T-helper 1 cell (primary cell): ENCODE measurements around the gene LIM2.
"Not testable (repeated sequence)": the region's sequence is repeated elsewhere in the genome, so short reads cannot be mapped to it uniquely, and the experiment has no call there.

Experiments used
- DNase-seq, 5 donors: peaks; one replicate each; pipeline ENCODE4 v3.0.0-alpha.2; 2012 to 2020
- total RNA-seq, 4 donors: gene quantifications; one replicate each; lab custom pipeline; 2026; lab: John Stamatoyannopoulos, UW

Gene LIM2
- total RNA-seq: 0 reads per million in 4 donors

- no peak for DNase-seq
Observed at GRCh38 chr19:51387924-51388389, at the start of gene LIM2. Gene LIM2 (minus strand): TSS chr19:51387974. CDS start chr19:51387443, 531 bp downstream.

DNA sequence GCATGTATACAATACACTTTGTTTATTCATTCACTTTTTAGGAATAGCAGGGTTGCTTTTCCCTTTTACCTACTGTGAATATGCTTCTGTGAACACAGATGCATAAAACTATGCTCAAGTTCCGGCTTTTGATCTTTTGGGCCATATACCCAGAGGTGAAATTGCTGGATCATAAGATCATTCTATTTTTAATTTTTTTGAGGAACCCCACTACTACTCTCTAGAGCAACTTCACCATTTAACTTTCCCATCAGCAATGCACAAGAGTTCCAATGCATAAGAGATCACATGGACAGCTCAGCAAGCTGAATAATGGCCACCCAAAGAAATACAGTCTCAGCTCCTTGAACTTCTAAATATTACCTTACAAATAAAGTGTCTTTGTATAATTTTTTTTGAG, 46.7 kb upstream of the LIM2 start:
- no peak for DNase-seq

GRCh38 chr19:51433043-51433442, 45.3 kb upstream of the LIM2 start:
- no peak for DNase-seq

DNA sequence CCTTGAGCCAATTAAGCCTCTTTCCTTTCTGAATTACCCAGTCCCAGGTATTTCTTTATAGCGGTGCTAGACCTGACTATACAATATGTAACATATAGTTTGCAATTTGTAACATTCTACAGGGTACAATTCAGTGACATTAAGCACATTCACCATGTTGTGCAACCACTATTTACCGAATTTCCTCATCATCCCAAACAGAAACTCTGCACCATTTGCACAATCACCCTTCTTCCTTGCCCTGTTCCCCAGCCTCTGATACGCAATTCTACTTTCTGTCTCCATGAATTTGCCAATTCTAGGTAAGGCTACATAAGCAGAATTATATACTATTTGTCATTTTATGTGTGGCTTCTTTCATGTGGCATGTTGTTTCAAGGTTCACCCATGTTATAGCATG, 43.4 kb upstream of the LIM2 start:
- DNase-seq: no peak

DNA sequence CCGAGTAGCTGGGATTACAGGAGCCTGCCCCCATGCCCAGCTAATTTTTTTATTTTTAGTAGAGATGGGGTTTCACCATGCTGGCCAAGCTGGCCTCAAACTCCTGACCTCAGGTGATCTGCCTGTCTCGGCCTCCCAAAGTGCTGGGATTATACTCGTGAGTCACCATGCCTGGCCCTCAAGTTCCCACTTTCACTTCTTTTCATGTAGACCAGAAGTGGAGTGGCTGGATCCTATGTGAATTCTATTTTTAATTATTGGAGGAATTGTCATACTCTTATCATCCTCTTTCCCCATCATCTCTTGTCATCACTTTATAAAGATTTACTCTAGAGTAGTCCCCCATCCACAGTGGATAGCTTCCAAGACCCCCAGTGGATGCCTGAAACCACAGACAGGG, 42.4 kb upstream of the LIM2 start:
- DNase-seq: no peak

DNA sequence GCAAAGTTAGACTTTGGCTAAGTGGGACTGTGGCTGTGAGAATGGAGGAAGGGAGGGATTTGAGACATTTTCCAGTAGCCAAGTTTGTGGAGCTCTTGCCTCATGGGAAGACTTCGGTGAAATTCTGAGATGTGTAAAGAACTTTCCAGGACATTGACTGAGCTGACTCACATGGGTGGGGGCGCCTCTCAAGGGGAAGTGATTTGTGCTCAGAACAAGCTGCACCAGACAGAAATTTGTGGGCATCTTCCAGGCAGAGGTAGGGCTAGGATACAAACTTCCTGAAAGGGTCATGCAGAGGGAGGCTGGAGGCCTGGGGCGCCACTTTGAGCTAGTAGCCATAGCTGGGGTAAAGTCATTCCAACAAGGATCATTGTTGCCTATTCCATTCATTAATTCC, 39.4 kb upstream of the LIM2 start:
- DNase-seq: no peak

GRCh38 chr19:51422053-51422448, 34.3 kb upstream of the LIM2 start:
- peak; percentile 59 to 77 (median 70) for DNase-seq

- DNase-seq: no peak
Observed at GRCh38 chr19:51421229-51422052, 33.7 kb upstream of the LIM2 start.

DNA sequence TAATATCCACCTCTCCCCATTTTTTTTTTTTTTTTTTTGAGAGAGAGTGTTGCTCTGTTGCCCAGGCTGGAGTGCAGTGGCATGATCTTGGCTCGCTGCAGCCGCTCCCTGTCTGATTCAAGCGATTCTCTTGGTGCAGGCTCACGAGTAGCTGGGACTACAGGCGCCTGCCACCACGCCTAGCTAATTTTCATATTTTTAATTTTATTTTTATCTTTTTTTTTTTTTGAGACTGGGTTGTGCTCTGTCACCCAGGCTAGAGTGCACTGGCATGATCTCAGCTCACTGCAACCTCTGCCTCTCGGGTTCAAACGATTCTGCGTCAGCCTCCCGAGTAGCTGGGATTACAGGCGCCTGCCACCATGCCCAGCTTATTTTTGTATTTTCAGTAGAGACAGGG, 32.7 kb upstream of the LIM2 start:
- not testable (repeated sequence) for DNase-seq

DNA sequence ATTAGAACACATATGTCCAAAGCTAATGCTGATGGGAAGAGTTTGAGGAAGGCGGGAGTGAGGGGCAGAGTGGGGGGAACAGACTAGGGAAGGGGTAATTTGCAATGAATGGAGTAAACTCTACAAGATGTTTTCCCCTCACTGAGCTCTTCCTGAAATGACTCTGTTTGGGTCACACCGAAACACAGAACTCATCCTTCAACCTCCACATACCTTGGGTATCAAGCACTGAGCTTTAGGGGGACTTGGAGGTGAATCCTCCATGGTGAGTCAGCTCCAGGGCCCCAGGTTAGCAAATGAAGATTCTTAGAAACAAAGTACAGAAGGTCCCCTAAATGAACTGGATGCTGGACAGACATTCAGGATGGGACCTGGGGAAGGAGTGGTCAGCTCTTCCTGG, 30.9 kb upstream of the LIM2 start:
- no peak for DNase-seq

DNA sequence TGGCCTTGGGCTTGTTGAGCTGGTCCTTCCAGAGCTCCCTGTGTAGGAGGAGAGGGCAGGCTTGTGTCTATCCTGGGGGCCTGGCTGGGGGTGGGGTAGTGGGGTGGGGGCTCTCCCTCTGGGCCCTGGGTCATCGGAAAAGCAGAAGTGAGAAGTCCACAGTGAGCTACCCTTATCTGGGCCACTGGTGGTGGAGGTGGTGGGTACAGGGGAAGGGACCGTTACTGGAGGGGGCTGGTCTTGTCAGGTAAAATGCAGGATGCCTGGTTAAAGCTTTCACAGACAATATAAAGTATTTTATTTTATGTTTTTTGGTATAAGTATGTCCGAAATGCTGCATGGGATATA, 30.0 kb upstream of the LIM2 start:
- DNase-seq: no peak

GRCh38 chr19:51417107-51417809, 29.5 kb upstream of the LIM2 start, which contains the start of gene SIGLEC10:
Gene SIGLEC10 (minus strand): TSS chr19:51417642. CDS start chr19:51417581, 61 bp downstream.
- no peak for DNase-seq

GRCh38 chr19:51416422-51416821, 28.6 kb upstream of the LIM2 start:
- not testable (repeated sequence) for DNase-seq

DNA sequence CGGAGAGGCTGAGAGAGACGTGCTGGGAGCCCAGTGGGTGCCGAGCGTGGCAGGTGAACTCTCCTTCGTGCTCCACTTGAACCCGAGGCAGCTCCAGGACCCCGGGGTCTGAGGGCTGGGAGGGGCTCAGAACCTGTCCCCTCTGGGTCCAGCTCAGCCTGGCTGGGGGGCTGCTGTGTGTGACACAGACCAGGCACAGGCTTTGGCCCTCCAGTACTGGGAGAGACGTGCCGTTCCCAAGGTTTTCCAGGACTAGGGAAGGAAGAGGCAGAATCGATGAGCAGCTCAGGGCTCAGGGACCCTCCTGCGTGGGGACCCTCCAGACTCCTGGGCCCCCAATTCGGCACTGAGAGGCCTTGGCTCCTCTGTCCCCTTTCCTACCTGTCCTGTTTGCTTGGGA, 27.4 kb upstream of the LIM2 start:
- no peak for DNase-seq

- DNase-seq: no peak
Observed at GRCh38 chr19:51410950-51411748, 23.4 kb upstream of the LIM2 start.

DNA sequence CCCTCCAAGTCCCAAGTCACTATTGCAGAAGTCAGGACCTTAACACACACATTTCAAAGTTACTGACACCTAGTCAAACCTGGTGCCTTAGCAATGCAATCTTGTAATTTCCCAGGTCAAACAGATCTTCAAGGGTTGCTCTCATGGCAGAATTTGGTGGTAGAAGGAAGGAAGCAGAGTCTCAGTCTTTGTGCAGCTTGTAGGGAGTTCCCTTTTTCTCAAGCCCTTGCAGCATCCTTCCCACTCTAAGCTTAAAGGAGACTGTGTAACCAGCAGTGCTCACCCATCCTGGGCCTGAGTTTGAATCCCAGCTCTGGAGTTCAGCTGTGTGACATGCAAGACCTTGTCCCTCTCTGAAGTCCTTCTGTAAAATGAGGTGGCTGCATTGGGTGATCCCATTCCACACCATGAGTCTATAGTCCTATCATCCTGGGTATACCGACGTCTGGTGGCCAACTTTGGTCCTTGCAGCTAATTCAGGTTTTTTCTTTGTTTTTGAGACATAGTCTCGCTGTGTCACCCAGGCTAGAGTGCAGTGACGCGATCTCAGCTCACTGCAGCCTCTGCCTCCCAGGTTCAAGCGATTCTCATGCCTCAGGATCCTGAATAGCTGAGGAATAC, 19.8 kb upstream of the LIM2 start:
- peak in 1 of 5 donors; percentile 27 for DNase-seq

- DNase-seq: no peak
Observed at GRCh38 chr19:51402117-51402516, 14.3 kb upstream of the LIM2 start.

GRCh38 chr19:51399936-51400335, 12.2 kb upstream of the LIM2 start:
- DNase-seq: not testable (repeated sequence)

DNA sequence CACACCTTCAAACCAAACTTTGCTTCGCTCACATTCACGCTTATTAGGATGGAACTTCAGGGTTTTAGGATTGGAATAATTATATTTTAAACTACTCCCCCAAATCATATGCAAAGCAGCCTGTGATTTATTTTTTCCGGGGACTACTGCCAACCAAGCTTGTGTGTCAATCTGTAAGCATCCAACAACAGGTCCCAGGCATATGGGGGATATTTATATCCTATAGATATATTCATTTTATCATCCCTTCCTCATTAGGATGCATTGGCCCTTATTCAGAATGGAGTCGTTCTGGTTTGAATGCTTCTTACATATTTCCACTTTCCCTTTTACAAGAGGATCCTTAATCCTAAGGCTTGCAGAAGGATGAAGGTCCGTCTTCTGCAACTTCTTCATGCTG, 11.5 kb upstream of the LIM2 start:
- DNase-seq: no peak

GRCh38 chr19:51398096-51398704, 10.4 kb upstream of the LIM2 start:
- DNase-seq: peak in 1 of 5 donors; percentile 33

DNA sequence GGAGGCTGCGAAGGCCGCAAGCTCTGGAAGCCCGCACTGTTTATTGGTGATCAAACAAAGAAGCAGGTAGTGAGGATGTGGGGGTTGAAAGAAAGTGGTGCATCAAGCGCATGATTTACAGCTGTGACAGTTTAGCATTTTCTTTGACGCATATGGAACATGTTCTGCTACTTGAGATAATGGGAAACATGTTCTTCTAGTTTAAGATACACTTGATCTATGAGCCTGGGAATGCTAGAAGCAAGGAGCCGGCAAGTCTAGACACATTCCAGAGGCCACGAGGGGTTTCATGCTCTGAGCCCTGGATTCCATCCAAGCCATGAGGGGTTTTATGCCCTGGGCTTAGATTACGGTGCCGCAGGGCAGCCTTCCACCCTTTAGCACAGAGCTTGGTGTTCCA, 9.7 kb upstream of the LIM2 start:
- DNase-seq: not testable (repeated sequence)

DNA sequence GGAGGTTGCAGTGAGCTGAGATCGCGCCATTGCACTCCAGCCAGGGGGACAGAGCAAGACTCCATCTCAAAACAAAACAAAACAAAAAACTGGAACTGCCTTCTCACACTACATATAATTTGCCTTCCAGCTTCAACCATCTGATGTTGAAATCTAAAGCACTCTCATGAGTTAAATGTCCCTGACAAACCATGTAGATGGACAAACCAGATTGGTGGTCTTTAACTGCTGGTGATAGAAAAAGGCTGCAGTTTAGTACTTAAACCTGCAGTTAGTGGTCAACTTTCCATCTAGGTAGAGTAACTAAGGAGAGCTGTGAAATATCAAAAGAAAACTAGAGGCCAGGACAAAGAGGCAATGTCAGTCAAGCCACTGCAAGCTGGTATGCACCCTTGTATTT, 8.4 kb upstream of the LIM2 start:
- no peak for DNase-seq
